ENCODE measurements around the gene ASCC1.

DNA sequence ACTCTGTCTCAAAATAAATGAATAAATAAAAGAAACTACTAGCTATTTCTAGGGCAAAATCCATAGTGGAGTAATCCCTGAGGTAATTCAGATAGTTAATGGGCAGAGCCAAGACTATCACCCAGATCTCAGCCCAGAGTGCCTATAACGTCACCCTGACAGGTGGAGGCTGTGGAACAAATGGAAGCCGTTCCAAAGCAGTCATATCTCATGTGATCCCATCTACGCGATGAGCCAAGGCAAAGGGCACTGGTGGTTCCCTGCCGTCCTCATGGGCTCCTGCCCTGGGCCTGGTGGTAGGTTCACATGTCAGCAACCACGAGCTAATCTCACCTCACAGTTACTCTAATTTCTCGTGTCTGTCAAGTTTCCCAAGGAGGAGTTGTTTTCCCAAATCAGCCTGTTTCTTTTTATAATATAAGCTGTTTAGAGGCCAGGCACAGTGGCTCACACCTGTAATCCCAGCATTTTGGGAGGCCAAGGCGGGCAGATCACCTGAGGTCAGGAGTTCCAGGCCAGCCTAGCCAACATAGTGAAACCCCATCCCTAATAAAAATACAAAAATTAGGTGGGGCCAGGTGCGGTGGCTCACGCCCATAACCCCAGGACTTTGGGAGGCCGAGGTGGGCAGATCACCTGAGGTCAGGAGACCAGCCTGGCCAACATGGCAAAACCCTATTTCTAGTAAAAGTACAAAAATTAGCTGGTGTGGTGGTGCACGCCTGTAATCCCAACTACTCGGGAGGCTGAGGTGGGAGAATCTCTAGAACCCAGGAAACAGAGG lies 22.5 kb upstream of the ASCC1 start:
- TF ChIP-seq, protein P1, sequence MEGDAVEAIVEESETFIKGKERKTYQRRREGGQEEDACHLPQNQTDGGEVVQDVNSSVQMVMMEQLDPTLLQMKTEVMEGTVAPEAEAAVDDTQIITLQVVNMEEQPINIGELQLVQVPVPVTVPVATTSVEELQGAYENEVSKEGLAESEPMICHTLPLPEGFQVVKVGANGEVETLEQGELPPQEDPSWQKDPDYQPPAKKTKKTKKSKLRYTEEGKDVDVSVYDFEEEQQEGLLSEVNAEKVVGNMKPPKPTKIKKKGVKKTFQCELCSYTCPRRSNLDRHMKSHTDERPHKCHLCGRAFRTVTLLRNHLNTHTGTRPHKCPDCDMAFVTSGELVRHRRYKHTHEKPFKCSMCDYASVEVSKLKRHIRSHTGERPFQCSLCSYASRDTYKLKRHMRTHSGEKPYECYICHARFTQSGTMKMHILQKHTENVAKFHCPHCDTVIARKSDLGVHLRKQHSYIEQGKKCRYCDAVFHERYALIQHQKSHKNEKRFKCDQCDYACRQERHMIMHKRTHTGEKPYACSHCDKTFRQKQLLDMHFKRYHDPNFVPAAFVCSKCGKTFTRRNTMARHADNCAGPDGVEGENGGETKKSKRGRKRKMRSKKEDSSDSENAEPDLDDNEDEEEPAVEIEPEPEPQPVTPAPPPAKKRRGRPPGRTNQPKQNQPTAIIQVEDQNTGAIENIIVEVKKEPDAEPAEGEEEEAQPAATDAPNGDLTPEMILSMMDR (conservative IDR thresholded peaks at IDR 0.05), result no peak
- TF ChIP-seq ZFX (IDR thresholded peaks at IDR 0.05), result no peak
